ENCODE measurements around the gene PPP6R3. TPM values are rescaled to one million over a fixed set of nuclear protein-coding genes. Genes with fewer than 3 reads are reported as not detected.

The PPP6R3 gene
- total RNA-seq, 1 experiment from 2014 or later, result 138 TPM

DNA sequence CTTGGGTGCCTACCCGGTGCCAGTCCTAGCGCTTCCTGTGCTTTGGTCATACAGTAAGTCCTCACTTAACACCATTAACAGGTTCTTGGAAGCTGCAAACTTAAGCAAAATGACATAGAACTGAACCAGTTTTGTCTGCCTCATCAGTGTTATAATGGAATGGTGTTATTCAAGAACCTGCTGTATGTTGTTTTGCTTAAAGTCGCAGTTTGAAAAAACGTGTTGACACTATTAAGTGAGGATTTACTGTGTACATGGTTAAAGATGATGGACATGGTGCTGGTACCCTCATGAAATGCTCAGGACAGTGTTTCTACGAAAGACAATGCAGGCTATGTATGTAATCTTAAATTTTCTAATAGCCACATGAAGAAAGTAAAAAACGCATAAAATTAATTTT, 41.3 kb downstream of the PPP6R3 start:
- Histone ChIP-seq H2AK5ac (ENCODE audit: insufficient read length, low read length) (no peak overlapping the region), H3K9ac (ENCODE audit: extremely low read depth, insufficient read length, low read length) (no peak overlapping the region), H3K14ac (ENCODE audit: insufficient read depth, low read length) (no peak overlapping the region), H2BK5ac (ENCODE audit: insufficient read length, low read length) (no peak overlapping the region), H3K56ac (ENCODE audit: insufficient read length, low read depth, low read length) (no peak overlapping the region), H2BK120ac (ENCODE audit: low read depth, low read length, poor library complexity, severe bottlenecking) (no peak overlapping the region), H3T11ph (ENCODE audit: low read length) (no peak overlapping the region), H2BK15ac (ENCODE audit: low read depth, low read length) (no peak overlapping the region), H3K4ac (ENCODE audit: low read depth, low read length) (no peak overlapping the region), H2BK12ac (ENCODE audit: insufficient read length, low read depth, low read length) (no peak overlapping the region), H4K8ac (replicated peaks; ENCODE audit: insufficient read length, low read depth, low read length) (no peak overlapping the region), H2AFZ (ENCODE audit: low read length) (no peak overlapping the region), H4K5ac (ENCODE audit: insufficient read length, low read depth, low read length) (no peak overlapping the region), H3K27me3 (ENCODE audit: insufficient read depth, low read length) (no peaks in the 10 kb centered on the region), H3K4me1 (ENCODE audit: insufficient read depth, low read length) (peaks cover 7% of the 10 kb centered on the region; the same call in 1 of the 2 replicates), H3K27ac (ENCODE audit: insufficient read length, low read depth, low read length) (no peak overlapping the region), H2BK20ac (ENCODE audit: low read depth, low read length, poor library complexity, severe bottlenecking) (no peak overlapping the region), H3K23ac (ENCODE audit: insufficient read length, low read depth, low read length) (no peak overlapping the region), H4K20me1 (ENCODE audit: control insufficient read depth, insufficient read depth, insufficient read length) (no peaks in the 10 kb centered on the region), H3K4me2 (ENCODE audit: insufficient read depth, insufficient read length, low read length) (no peak overlapping the region), H3K79me1 (ENCODE audit: insufficient read depth, low read depth, low read length, poor library complexity, severe bottlenecking) (peaks cover 3% of the 10 kb centered on the region), H3K23me2 (ENCODE audit: insufficient read length, low read depth, low read length, poor library complexity, severe bottlenecking) (no peaks in the 10 kb centered on the region), H3K18ac (ENCODE audit: insufficient read length, low read depth, low read length) (no peak overlapping the region), H3K9me3 (ENCODE audit: control insufficient read depth, low read depth, low read length) (no peaks in the 10 kb centered on the region), H4K91ac (ENCODE audit: insufficient read length, low read depth, low read length) (no peak overlapping the region), H3K79me2 (ENCODE audit: insufficient read depth, low read length) (peaks cover 60% of the 10 kb centered on the region; the same call in 1 of the 2 replicates)
- no peak for DNase-seq
- H3K9me3 Mint-ChIP-seq, result no peaks in the 10 kb centered on the region
- peaks cover 44 to 46% of the 10 kb centered on the region in 2 experiments for H3K4me1 Mint-ChIP-seq
- TF ChIP-seq CTCF (conservative IDR thresholded peaks at IDR 0.05), result no peak
- H3K27me3 Mint-ChIP-seq (ENCODE audit: low read depth), result no peaks in the 10 kb centered on the region
- H3K27ac Mint-ChIP-seq, result no peak overlapping the region
- H3K4me3 Mint-ChIP-seq, result no peak overlapping the region
- no CpG with 5 or more reads among the region's 6 CpGs for WGBS (ENCODE audit: extremely low coverage, insufficient read length, low lambda C conversion rate)
- peaks cover 0 to 3% (median 3%) of the 10 kb centered on the region in 3 experiments; a peak in 2 of 7 replicates for H3K36me3 Mint-ChIP-seq (ENCODE audit: insufficient read depth in 1 of 3, low read depth in 3 of 3)

All from H9 (cell line).